HG03108 (cell line): ENCODE results near the gene ARMC9.
"Not testable (repeated sequence)": the region's sequence is repeated elsewhere in the genome, so short reads cannot be mapped to it uniquely, and the experiment has no call there.

ENCODE experiments used
- ATAC-seq: cut with Tn5 transposase; IDR thresholded peaks from one replicate; pipeline ENCODE4 v1.9.1; 2021; ENCODE audit warnings: moderate library complexity; ENCODE audit not compliant: unreplicated experiment

The ARMC9 gene

DNA sequence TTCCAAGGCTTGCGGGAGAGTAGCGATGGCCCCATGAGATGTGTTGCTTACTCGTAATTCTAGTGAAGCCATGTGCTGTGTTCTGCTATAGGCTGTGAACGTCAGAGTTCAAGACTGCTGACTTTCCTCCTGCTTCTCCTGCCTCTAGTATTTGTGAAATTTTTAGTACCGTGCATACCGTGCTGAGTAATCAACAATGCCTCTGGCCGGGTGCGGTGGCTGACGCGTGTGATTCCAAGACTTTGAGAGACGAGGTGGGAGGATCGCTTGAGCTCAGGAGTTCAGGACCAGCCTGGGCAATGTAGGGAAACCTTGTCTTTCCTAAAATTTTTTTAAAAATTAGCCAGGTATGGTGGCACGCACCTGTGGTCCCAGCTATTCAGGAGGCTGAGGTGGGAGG is 137.2 kb downstream of the ARMC9 start:
- no peak for ATAC-seq

GRCh38 chr2:231336236-231336635 is 137.8 kb downstream of the ARMC9 start:
- no peak for ATAC-seq

DNA sequence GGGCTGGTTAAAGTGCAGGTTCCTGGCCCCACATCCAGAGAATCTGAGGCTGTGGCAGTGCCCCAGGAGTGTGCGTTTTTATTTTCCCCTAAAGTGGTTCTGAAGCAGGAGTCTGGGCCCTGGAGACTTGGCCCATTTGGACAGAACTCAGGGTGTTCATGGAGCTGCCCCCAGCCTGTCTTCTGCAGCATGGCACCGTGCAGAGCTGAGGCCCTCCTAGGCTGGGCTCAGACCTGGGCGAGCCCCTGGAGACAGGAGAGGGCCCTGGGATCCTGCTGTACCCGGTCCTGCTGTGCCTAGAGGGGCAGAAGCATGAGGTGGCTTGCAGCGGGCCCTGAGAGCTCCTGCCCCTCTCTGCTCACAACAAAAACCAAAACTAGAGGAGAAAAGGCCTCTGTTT is 138.3 kb downstream of the ARMC9 start:
- ATAC-seq = no peak

- no peak for ATAC-seq
Observed at GRCh38 chr2:231337807-231338759, 139.7 kb downstream of the ARMC9 start.

DNA sequence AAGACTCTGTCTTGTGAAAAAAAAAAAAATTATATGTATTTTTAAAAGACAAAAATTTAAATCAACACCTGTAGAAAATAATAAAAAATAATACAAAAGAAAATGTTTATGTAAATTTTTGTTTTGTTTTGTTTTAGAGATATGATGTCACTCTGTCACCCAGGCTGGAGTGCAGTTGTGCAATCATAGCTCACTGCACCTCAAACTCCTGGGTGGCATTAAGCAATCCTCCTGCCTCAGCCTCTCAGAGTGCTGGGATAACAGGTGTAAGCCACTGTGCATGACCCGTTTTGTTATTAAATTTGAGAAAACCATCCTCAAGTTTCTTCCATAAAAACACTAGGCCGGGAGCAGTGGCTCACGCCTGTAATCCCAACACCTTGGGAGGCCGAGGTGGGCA is 140.9 kb downstream of the ARMC9 start:
- no peak for ATAC-seq

GRCh38 chr2:231341100-231341499 is 142.7 kb downstream of the ARMC9 start:
- no peak for ATAC-seq

- no peak for ATAC-seq
Observed at GRCh38 chr2:231342061-231342711, 143.8 kb downstream of the ARMC9 start.

DNA sequence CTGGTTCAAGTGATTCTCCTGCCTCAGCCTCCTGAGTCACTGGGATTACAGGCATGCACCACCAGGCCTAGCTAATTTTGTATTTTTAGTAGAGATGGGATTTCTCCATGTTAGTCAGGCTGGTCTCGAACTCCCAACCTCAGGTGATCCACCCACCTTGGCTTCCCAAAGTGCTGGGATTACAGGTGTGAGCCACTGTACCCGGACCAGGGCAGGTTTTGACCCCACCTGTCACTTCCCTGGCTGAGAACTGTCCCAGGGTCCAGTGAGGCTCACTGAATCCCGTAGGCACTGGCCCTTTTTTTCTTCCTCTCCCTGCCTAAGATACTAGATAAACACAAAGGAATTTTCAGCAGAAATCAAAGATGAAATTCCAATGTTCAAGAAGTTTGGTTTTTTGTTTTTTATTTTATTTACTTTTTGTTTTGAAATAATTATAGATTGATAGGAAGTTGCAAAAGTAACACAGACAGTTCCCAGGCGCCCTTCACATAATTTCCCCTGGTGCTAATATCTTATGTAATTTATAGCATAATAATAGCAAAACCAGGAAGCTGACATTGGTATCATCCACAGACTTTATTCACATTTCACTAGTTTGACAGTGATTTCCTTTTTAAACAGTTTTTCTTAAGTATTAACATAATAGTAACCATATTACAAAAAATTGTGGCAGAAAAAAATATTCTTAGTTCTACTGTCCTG is 144.7 kb downstream of the ARMC9 start:
- ATAC-seq = no peak

- no peak for ATAC-seq
Observed at GRCh38 chr2:231343988-231344387, 145.6 kb downstream of the ARMC9 start.

DNA sequence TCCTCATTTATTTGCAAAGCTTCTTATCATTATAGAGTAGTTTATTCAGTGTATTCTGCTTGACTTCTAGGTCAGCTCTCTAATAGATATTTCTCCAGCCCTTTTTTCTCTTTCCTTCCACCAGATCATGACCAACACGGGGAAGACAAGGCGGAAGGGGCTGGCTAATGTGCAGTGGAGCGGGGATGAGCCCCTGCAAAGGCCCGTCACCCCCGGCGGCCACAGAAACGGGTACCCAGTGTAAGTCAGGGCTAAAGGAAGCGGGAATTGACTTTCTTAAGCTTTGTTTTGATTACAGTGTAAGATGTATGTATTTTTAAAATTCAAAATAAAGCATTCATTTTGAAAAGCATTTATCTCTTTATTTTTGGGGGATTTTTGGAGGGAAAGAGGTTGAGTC is 146.4 kb downstream of the ARMC9 start:
- no peak for ATAC-seq

- ATAC-seq = no peak
Observed at GRCh38 chr2:231347081-231347480, 148.7 kb downstream of the ARMC9 start.

GRCh38 chr2:231347638-231348037 is 149.2 kb downstream of the ARMC9 start:
- no peak for ATAC-seq

GRCh38 chr2:231348173-231348572 is 149.7 kb downstream of the ARMC9 start:
- ATAC-seq = no peak

- no peak for ATAC-seq
Observed at GRCh38 chr2:231348704-231349373, 150.4 kb downstream of the ARMC9 start.

- not testable (repeated sequence) for ATAC-seq
Observed at GRCh38 chr2:231349374-231349735, 150.9 kb downstream of the ARMC9 start.

- no peak for ATAC-seq
Observed at GRCh38 chr2:231351648-231352047, 153.2 kb downstream of the ARMC9 start.

GRCh38 chr2:231353469-231353868 is 155.0 kb downstream of the ARMC9 start:
- no peak for ATAC-seq

DNA sequence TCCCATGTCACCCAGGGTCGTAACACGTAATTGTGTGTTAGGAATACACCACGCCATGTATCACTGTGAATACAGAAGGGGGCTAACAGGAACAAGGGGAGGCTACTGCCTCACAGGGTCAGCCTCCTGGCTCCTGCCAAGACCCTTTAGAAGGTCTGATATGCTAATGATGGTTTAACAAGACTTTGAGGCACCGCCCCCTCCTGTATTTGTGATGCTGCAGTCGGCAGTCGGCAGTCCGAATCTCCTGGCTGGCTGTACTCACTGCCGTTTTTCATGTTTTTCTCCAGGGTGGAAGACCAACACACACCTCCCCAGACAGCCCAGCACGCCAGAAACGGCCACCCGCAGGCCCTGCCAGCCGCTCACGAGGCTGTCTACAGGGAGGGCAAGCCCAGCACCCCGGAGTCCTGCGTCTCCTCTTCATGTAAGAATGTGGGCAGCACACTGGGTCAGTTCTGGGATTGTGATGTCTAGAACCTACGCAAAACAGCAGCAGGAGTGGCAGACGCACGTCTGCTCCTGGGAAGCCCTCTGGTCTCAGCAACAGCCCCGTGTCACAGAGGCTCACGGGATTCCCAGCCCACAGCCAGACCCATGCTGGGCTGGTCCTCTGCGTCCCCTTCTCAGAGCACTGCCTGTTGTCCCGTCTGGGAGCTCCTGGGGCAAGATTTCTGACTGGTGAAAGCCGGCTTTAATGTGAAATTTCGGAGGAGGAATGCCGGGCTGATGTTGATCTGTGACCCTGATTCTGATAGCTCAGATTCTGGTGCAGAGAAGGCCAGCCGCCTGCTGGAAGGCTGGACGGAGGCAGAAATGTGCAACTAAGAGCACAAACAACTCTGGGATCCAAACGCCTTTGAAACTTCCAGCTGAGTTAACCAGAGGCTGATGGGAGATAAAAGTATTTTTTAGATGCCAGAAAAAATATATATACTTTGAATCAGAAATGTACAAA is 157.4 kb downstream of the ARMC9 start:
- ATAC-seq = no peak

GRCh38 chr2:231356466-231356844 is 158.0 kb downstream of the ARMC9 start:
- no peak for ATAC-seq

- no peak for ATAC-seq
Observed at GRCh38 chr2:231357048-231357447, 158.6 kb downstream of the ARMC9 start.
